ENCODE measurements around the gene PTPRN2.

PTPRN2 gene

DNA sequence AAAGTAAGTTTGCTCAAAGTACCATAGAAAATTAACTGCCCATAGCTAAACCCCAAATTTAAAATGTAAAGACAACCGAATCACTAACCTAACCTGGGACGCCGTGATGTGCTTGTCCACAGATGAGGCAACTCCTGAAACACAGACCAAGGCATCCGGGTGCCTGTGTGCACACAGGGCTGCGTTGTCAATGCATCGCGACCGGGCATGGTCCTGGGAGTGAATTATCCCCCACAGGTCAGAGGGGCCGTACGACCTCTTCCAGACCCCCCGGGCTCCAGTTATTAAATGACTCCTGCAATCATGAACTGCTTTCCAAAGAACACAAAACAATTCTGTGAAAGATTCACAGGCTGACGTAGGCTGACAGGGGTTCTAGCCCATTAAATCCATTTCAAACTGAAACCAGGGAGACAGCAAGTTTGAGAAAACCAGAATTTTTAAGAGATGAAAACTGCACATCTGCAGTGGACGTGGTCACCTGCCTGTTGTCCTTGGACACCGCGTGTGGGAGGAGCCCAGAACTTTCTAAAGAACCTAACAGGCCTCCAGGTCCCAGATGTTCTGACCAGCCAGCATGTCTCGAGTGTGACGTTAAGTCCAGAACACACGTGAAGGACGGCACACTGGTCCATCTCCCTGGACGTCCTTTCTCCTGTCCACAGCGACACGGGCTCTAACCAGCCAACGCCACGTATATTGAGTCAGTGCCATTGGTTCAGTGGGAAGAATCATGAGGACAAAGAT, 953.0 kb downstream of the PTPRN2 start:
- DNase-seq (ENCODE audit: low read depth in 2 of 2): no peak

DNA sequence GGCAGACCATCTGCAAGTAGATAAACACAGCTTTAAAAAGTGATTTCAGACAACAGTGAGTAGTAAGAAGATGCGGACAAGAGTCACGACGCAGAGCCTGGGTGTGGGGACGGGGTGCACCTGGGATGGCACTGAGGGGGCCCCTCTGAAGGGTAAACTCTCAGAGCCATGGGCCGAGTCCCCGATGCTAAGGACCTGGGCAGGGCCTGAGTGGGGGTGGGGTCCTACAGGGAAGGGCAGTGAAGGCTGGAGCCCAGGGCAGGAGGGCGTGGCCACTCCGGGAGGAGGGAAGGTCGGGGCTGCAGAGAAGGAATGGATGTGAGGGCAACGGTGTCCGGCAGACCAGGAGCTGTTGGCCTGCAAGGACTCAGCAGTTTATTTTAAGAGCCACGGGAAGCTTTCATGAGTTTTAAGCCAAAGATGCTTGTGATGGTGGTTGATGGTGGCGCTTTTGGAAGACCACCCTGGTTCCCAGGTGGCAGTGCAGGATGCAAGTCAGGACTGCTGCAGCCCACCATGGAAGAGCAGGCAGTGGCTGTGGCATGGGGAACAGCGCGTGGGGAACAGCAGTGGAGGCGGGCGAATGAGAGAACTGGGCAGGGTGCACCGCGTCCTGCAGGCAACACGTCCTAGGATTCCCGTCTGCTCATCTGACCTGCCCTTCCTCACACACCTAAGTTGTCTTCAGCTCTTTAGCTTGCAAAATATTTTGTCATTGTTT, 954.0 kb downstream of the PTPRN2 start:
- DNase-seq (ENCODE audit: low read depth in 2 of 2): no peak

GRCh38 chr7:157630301-157630853, 957.2 kb downstream of the PTPRN2 start:
- no peak for DNase-seq (ENCODE audit: low read depth in 2 of 2)

- no peak for DNase-seq (ENCODE audit: low read depth in 2 of 2)
These were observed 959.2 kb downstream of the PTPRN2 start for GRCh38 chr7:157628456-157628855.

- no peak for DNase-seq (ENCODE audit: low read depth in 2 of 2)
These were observed 960.0 kb downstream of the PTPRN2 start for GRCh38 chr7:157627646-157628045.

GRCh38 chr7:157627033-157627432, 960.6 kb downstream of the PTPRN2 start:
- no peak for DNase-seq (ENCODE audit: low read depth in 2 of 2)

- no peak for DNase-seq (ENCODE audit: low read depth in 2 of 2)
These were observed 961.5 kb downstream of the PTPRN2 start for GRCh38 chr7:157625973-157626742.

DNA sequence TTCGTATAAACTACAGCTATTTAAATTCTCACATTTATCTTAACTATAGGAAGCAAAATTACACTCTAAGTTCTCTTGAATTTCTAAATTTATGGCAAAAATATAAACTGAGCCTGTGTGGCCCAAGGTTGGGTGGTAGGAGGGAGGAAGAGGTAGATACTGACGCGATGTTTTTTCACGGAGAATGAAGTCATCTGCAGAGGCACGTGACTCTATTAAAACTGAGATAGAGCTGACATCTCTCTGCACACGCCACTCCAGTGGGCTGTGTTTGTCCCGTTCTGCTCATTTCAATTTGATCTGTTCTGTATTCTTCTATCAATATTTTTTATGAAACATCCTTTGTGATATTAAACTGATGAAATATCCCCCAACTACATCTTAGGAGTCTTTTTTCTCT, 964.1 kb downstream of the PTPRN2 start:
- DNase-seq (ENCODE audit: low read depth in 2 of 2): no peak

- no peak for DNase-seq (ENCODE audit: low read depth in 2 of 2)
These were observed 965.0 kb downstream of the PTPRN2 start for GRCh38 chr7:157622408-157623205.

- DNase-seq (ENCODE audit: low read depth in 2 of 2): no peak
These were observed 965.6 kb downstream of the PTPRN2 start for GRCh38 chr7:157622000-157622399.

DNA sequence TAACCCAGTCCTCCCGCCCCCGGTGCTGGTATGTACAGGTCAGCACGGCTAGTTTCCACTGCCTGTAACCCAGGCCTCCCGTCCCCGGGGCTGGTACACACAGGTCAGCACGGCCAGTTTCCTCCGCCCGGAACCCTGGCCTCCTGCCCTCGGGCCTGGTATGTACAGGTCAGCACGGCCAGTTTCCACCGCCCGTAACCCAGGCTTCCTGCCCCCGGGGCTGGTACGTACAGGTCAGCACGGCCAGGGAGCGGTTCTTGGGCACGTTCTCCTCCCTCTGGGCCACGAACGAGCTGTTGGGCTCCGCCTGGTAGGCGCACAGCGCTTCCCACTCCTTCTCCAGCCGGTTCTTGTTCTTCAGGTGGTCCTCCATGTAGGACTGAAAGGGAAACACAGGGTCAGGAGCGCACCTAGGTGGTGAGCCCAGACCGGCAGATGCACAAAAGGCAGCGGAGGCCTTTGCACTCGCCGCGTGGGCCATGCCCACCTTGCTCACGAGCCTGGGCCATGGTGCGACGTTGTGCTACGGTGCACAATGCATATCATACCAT, 966.4 kb downstream of the PTPRN2 start:
- no peak for DNase-seq (ENCODE audit: low read depth in 2 of 2)

- no peak for DNase-seq (ENCODE audit: low read depth in 2 of 2)
These were observed 967.0 kb downstream of the PTPRN2 start for GRCh38 chr7:157620616-157621015.

DNA sequence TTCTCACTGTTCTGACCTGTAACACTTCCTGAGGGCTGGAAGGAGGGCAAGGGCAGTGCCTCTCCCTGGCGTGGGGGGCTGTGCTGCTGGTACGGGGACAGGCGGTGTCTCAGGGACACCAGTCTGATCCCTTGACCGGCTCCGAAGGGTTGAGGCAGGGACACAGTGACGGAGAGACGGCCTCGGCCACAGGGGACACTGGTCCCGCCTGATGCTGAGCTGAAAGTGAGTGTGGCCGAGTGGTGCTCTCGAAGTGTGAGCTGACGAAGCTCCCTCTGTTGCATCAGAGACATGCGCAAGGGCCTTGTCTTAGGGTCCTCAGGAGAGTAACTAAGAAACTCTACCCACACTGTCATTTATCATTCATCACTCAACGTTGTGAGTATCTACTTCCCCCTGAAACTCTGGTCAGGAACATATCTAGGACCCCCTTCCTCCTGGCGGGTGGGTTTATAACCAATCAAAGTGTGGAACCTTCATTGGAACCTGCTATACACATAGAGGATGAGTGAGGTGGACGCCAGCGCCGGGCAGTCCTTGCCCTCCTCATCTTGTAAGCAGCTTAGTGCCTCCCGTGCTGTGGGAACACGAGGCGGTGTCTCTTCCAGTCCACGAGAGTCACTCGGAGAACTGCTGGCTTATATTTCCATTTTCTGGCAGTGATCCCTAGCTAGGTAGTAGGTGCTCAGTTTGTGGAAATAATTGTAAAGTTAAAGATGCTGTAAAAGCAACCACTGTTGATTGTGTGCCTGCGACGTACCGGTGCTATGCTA, 967.7 kb downstream of the PTPRN2 start:
- no peak for DNase-seq (ENCODE audit: low read depth in 2 of 2)

DNA sequence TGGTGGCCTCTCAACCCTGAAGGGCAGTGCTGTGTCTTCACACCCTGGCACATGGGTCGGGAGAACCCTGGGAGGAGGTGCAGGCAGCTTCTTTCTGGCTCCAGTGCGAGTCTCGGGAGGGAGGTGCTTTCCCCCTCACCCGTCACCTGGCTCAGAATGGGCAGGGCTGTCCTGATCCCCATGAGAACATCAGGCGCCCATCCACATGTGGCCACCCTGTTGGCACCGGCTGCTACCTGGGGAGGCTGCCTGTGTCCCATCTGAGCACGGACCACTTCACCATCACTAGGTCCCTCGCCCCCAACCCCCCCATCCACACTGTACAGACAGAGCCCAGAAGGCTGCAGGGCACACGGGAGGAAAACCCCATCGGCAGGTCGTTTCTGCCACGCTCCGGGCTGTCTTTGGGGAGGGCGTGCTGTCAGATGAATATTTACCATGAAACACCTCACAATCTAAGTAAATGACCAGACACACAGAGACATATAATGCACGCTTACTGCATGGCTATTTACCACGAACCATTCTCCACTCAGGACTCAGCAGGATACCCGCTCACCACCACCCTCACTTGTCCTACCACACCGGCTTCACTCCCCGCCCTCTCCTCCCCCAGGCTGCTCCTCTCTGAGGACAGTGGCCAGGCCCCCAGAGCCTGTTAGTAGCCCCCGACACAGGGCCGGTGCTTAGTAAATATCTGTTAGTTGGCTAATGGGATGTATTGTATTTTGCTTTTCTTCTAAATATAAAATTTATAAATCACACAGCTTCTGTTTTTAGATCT, 968.6 kb downstream of the PTPRN2 start:
- no peak for DNase-seq (ENCODE audit: low read depth in 2 of 2)

DNA sequence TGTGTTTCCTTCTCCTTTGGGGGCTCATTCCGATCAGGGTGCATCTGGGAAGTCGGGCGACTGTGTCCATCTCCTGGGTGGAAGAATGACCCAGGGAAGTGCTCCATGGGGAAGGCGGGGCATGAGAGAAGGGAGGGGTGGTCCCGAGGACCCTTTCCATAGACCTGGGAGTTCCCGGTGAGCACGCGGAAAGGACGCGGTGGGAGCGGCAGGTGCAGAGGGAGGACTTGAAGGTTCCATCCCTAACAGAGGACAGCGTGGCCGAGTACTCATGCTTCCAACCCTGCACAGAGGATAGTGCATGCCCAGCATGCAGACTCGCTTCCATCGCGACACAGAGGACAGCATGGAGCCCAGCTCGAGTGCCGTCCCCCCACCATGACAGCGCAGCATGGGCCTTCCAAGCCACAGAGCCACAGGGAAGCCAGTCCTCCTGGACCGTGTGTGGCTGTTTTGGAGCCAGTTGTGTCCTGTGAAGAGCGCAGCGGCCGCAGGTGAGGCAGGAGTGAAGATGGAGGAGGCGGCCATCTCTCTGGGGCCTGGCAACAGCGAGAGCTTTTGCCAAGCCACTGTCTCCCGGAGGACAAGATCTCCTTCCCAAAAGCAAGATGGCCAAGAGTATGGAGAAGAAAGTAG, 969.4 kb downstream of the PTPRN2 start:
- DNase-seq (ENCODE audit: low read depth in 2 of 2): no peak

GRCh38 chr7:157617401-157617800, 970.2 kb downstream of the PTPRN2 start:
- no peak for DNase-seq (ENCODE audit: low read depth in 2 of 2)

- DNase-seq (ENCODE audit: low read depth in 2 of 2): no peak
These were observed 970.7 kb downstream of the PTPRN2 start for GRCh38 chr7:157616931-157617330.

DNA sequence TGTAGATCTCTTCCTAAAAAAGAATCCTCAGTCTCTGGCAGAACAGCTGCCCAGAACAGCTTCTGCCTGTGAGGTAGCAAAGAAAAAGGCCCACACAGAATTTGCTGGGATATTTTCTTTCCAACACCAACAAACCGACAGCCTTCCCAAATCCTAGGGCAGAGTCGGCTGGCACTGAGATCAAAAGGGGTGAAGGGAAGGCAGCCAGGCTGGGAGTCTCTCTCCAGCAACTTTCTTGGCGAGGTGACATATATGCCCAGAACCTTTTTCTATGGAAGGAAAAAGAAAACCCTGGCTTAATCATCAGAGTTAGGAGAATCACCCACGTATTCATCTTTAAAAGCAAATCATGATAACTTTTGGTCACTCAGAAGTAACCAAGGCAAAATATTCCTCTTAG, 971.2 kb downstream of the PTPRN2 start:
- no peak for DNase-seq (ENCODE audit: low read depth in 2 of 2)

DNA sequence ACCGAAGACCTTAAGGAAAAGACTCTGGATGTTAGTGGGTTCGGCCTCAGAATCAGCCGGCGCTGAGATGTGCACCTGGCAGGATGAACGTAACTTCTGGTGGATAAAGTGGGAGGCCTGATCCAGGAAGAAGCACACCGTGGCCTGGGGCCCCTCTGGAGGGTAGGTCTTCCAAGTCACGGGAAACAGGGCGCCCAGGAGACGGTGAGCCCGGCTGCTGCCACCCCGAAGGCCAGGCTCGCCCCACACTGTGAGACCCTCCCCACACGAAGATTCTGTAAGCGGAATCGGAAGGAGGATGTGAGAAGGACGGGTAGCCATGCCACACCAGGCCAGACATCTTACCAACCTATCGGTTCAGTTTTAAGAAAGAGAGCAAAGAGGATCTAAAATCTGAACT, 971.8 kb downstream of the PTPRN2 start:
- DNase-seq (ENCODE audit: low read depth in 2 of 2): no peak
